HEK293 (cell line): Measurements from ENCODE around the gene TMEM51.

ENCODE experiments used
- CTCF ChIA-PET: fragments of 350-600 bp; formaldehyde crosslinking; extraction: SDS; loops from one replicate; lab custom pipeline; 2021; ENCODE audit warnings: antibody characterized with exemption; lab: Yijun Ruan, JAX
- POLR2A ChIA-PET: fragments of 300-600 bp; formaldehyde crosslinking; extraction: SDS; loops from one replicate; lab custom pipeline; 2020; ENCODE audit warnings: antibody characterized with exemption, inconsistent platforms; lab: Yijun Ruan, JAX
- H3K27ac ChIP-seq: fragments of 200-500 bp; sonication (Bioruptor generic); 2 replicates; pipeline ENCODE4 v1.5.1; 2014; ENCODE audit warnings: low read depth, low read length, control low read depth, inconsistent platforms; ENCODE audit errors: extremely low read depth
- H3K36me3 ChIP-seq, 2 experiments: fragments of 200-500 bp in 1 of 2; sonication (Bioruptor generic) in 1 of 2; 1 replicate in 1 of 2; 2 replicates in 1 of 2; pipeline ENCODE4 v1.5.1; 2014 to 2017; ENCODE audit warnings: inconsistent platforms in 2 of 2, low read length in 2 of 2; ENCODE audit not compliant: control insufficient read depth in 2 of 2, insufficient read depth in 1 of 2
- H3K4me1 ChIP-seq: fragments of 200-500 bp; sonication (Bioruptor generic); 2 replicates; pipeline ENCODE4 v1.5.1; 2014; ENCODE audit warnings: mild to moderate bottlenecking, low read length, inconsistent platforms; ENCODE audit not compliant: control insufficient read depth, insufficient read depth
- H3K4me3 ChIP-seq: 2 replicates; pipeline ENCODE4 v1.5.1; 2011; ENCODE audit warnings: low read depth, mild to moderate bottlenecking, control low read depth, low read length, moderate library complexity
- H3K9me3 ChIP-seq: fragments of 200-500 bp; sonication (Bioruptor generic); 2 replicates; pipeline ENCODE4 v1.5.1; 2014; ENCODE audit warnings: low read depth, low read length, inconsistent platforms; ENCODE audit not compliant: control insufficient read depth, insufficient read depth
- BCL11A ChIP-seq: fragments of 450-650 bp; formaldehyde crosslinking; IDR thresholded peaks from 2 replicates; pipeline ENCODE4 v1.5.1; 2016; ENCODE audit warnings: low read depth, missing biosample characterization, missing genetic modification characterization
- GLIS2 ChIP-seq: fragments of 450-650 bp; formaldehyde crosslinking; IDR thresholded peaks from 2 replicates; pipeline ENCODE4 v1.5.1; 2016; ENCODE audit warnings: missing biosample characterization, missing genetic modification characterization
- KLF8 ChIP-seq: fragments of 450-650 bp; formaldehyde crosslinking; IDR thresholded peaks from 2 replicates; pipeline ENCODE4 v1.5.1; 2016; ENCODE audit warnings: missing biosample characterization, missing genetic modification characterization
- OSR2 ChIP-seq: fragments of 450-650 bp; formaldehyde crosslinking; IDR thresholded peaks from 2 replicates; pipeline ENCODE4 v1.5.1; 2016; ENCODE audit warnings: missing biosample characterization, missing genetic modification characterization
- SETDB1 ChIP-seq: IDR thresholded peaks from one replicate; pipeline ENCODE4 v1.6.1; 2017; ENCODE audit warnings: mild to moderate bottlenecking, low read length, moderate library complexity, mixed read lengths; ENCODE audit not compliant: insufficient read length
- ZBTB20 ChIP-seq: fragments of 450-650 bp; formaldehyde crosslinking; IDR thresholded peaks from 2 replicates; pipeline ENCODE4 v1.5.1; 2016; ENCODE audit warnings: missing biosample characterization, missing genetic modification characterization
- ZFP3 ChIP-seq: fragments of 450-650 bp; formaldehyde crosslinking; IDR thresholded peaks from 2 replicates; pipeline ENCODE4 v1.5.1; 2016; ENCODE audit warnings: low read depth, missing biosample characterization, missing genetic modification characterization
- ZNF112 ChIP-seq: fragments of 450-650 bp; formaldehyde crosslinking; IDR thresholded peaks from 2 replicates; pipeline ENCODE4 v1.5.0; 2017; ENCODE audit warnings: missing biosample characterization, missing genetic modification characterization
- ZNF155 ChIP-seq: fragments of 450-650 bp; formaldehyde crosslinking; IDR thresholded peaks from 2 replicates; pipeline ENCODE4 v1.5.1; 2016; ENCODE audit warnings: missing biosample characterization, missing genetic modification characterization
- ZNF202 ChIP-seq: fragments of 450-650 bp; formaldehyde crosslinking; IDR thresholded peaks from 2 replicates; pipeline ENCODE4 v1.5.1; 2016; ENCODE audit warnings: missing biosample characterization, missing genetic modification characterization, borderline replicate concordance
- ZNF366 ChIP-seq: fragments of 450-650 bp; formaldehyde crosslinking; conservative IDR thresholded peaks from 2 replicates; pipeline ENCODE4 v1.5.1; 2016; ENCODE audit warnings: missing biosample characterization, missing genetic modification characterization
- ZNF433 ChIP-seq: fragments of 450-650 bp; formaldehyde crosslinking; IDR thresholded peaks from 2 replicates; pipeline ENCODE4 v1.5.1; 2016; ENCODE audit warnings: missing biosample characterization, missing genetic modification characterization, low read depth
- ZNF521 ChIP-seq: fragments of 450-650 bp; formaldehyde crosslinking; IDR thresholded peaks from 2 replicates; pipeline ENCODE4 v1.5.1; 2017; ENCODE audit warnings: missing biosample characterization, mild to moderate bottlenecking, missing genetic modification characterization
- ZNF548 ChIP-seq: fragments of 450-650 bp; formaldehyde crosslinking; IDR thresholded peaks from 2 replicates; pipeline ENCODE4 v1.5.1; 2016; ENCODE audit warnings: missing biosample characterization, missing genetic modification characterization
- ZNF621 ChIP-seq: fragments of 450-650 bp; formaldehyde crosslinking; IDR thresholded peaks from 2 replicates; pipeline ENCODE4 v1.5.1; 2017; ENCODE audit warnings: missing biosample characterization, missing genetic modification characterization
- ZNF626 ChIP-seq: fragments of 450-650 bp; sonication (Bioruptor Pico); formaldehyde crosslinking; IDR thresholded peaks from 2 replicates; pipeline ENCODE4 v1.5.1; 2018; ENCODE audit warnings: missing biosample characterization, missing genetic modification characterization, inconsistent platforms
- ZNF677 ChIP-seq: fragments of 450-650 bp; IDR thresholded peaks from 2 replicates; pipeline ENCODE4 v1.5.0; 2018; ENCODE audit warnings: missing biosample characterization, mild to moderate bottlenecking, missing genetic modification characterization, moderate library complexity
- ZNF768 ChIP-seq: fragments of 450-650 bp; formaldehyde crosslinking; IDR thresholded peaks from 2 replicates; pipeline ENCODE4 v1.5.1; 2018; ENCODE audit warnings: missing biosample characterization, mild to moderate bottlenecking, missing genetic modification characterization
- ZNF837 ChIP-seq: fragments of 450-650 bp; formaldehyde crosslinking; IDR thresholded peaks from 2 replicates; pipeline ENCODE4 v1.5.1; 2016; ENCODE audit warnings: missing biosample characterization, missing genetic modification characterization
- ZSCAN4 ChIP-seq: fragments of 450-650 bp; formaldehyde crosslinking; IDR thresholded peaks from 2 replicates; pipeline ENCODE4 v1.5.1; 2017; ENCODE audit warnings: missing biosample characterization, missing genetic modification characterization
- TF ChIP-seq, protein P1 (sequence below): fragments of 450-650 bp; formaldehyde crosslinking; IDR thresholded peaks from 2 replicates; pipeline ENCODE4 v1.5.1; 2016; ENCODE audit warnings: missing biosample characterization, missing genetic modification characterization
- TF ChIP-seq, protein P2 (sequence below): fragments of 450-650 bp; formaldehyde crosslinking; IDR thresholded peaks from 2 replicates; pipeline ENCODE4 v1.5.1; 2017; ENCODE audit warnings: missing biosample characterization, mild to moderate bottlenecking, missing genetic modification characterization, moderate library complexity

The TMEM51 gene

DNA sequence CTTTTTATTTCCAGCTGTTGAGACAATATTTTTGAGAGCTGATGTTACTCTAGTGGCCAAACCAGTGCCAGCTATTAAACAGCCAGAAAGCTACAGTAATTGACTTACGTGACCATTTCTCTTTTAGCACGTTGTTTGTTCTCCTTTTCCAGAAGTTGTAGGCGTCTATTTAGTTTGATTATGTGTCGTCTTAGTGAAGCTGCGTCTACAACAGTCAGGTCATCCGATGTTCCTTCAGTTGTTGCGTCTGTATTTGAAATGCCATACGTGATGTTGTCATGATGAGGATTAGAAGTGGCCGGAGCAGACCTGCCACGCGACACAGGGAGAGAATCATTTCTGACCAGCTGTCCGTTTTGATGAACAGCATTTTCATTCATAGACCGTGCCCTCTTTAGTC, 38.2 kb downstream of the TMEM51 start (continued):
- TF ChIP-seq ZBTB20, result no peak
- TF ChIP-seq ZNF366, result no peak
- no peak for TF ChIP-seq ZNF677
- no peak for TF ChIP-seq KLF8 (tag by site-specific recombination)
- no peak for TF ChIP-seq SETDB1

GRCh38 chr1:15192916-15193550, 39.5 kb downstream of the TMEM51 start:
- no peak overlapping the region for H3K27ac ChIP-seq
- H3K36me3 ChIP-seq, result no peaks in the 10 kb centered on the region
- H3K4me1 ChIP-seq, result peaks cover 2% of the 10 kb centered on the region; the same call in 1 of the 2 replicates
- TF ChIP-seq ZNF626, result no peak
- no peak for TF ChIP-seq ZNF548
- no peak for TF ChIP-seq ZFP3 (tag by site-specific recombination)
- TF ChIP-seq ZNF768 (tag by site-specific recombination), result no peak
- no peak for TF ChIP-seq ZNF621 (tag by site-specific recombination)
- no peak for TF ChIP-seq ZNF433 (tag by site-specific recombination)
- TF ChIP-seq, protein P1, sequence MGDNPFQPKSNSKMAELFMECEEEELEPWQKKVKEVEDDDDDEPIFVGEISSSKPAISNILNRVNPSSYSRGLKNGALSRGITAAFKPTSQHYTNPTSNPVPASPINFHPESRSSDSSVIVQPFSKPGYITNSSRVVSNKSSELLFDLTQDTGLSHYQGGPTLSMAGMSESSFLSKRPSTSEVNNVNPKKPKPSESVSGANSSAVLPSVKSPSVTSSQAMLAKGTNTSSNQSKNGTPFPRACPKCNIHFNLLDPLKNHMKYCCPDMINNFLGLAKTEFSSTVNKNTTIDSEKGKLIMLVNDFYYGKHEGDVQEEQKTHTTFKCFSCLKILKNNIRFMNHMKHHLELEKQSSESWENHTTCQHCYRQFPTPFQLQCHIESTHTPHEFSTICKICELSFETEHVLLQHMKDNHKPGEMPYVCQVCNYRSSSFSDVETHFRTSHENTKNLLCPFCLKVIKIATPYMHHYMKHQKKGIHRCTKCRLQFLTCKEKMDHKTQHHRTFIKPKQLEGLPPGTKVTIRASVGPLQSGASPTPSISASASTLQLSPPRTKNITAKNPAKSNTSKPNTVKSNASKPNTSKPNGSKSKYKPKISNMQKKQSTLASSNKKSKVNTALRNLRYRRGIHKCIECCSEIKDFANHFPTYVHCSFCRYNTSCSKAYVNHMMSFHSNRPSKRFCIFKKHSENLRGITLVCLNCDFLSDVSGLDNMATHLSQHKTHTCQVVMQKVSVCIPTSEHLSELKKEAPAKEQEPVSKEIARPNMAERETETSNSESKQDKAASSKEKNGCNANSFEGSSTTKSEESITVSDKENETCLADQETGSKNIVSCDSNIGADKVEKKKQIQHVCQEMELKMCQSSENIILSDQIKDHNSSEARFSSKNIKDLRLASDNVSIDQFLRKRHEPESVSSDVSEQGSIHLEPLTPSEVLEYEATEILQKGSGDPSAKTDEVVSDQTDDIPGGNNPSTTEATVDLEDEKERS, result no peak
- TF ChIP-seq GLIS2 (tag by site-specific recombination), result no peak
- TF ChIP-seq ZNF837 (tag by site-specific recombination), result no peak
- no peak for TF ChIP-seq ZNF112
- no peak for TF ChIP-seq ZNF155 (tag by site-specific recombination)
- TF ChIP-seq ZNF202 (tag by site-specific recombination), result no peak
- TF ChIP-seq BCL11A, result no peak
- no peak for TF ChIP-seq OSR2
- TF ChIP-seq ZSCAN4 (tag by site-specific recombination), result no peak
- ChIA-PET POLR2A (no interaction called here), CTCF (interaction anchor here (0.6 kb wide), 1 partner anchor 33 kb away, joined by 3 read pairs; no protein-coding TSS in a partner anchor)
- H3K4me3 ChIP-seq, result no peak overlapping the region
- H3K9me3 ChIP-seq, result no peaks in the 10 kb centered on the region

GRCh38 chr1:15195420-15196052, 42.0 kb downstream of the TMEM51 start:
- Histone ChIP-seq H3K4me1 (0 out of 2 replicates have a peak, but pooled peaks cover 2% of the 10 kb centered on the region), H3K36me3 (no peaks in the 10 kb centered on the region), H3K9me3 (no peaks in the 10 kb centered on the region), H3K4me3 (no peak overlapping the region), H3K27ac (no peak overlapping the region)
- ChIA-PET POLR2A (no interaction called here), CTCF (interaction anchor here (1.1 to 1.3 kb wide), 2 partner anchors 43 to 77 kb away, joined by 3 to 5 read pairs; partner anchors contain the start of gene TMEM51)
- TF ChIP-seq ZNF521, result no peak
- TF ChIP-seq, protein P2, sequence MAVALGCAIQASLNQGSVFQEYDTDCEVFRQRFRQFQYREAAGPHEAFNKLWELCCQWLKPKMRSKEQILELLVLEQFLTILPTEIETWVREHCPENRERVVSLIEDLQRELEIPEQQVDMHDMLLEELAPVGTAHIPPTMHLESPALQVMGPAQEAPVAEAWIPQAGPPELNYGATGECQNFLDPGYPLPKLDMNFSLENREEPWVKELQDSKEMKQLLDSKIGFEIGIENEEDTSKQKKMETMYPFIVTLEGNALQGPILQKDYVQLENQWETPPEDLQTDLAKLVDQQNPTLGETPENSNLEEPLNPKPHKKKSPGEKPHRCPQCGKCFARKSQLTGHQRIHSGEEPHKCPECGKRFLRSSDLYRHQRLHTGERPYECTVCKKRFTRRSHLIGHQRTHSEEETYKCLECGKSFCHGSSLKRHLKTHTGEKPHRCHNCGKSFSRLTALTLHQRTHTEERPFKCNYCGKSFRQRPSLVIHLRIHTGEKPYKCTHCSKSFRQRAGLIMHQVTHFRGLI (tag by site-specific recombination), result peak; percentile 81
